GM21526 (cell line): ENCODE data around the gene RAB6C.
"Not testable (repeated sequence)": the region's sequence is repeated elsewhere in the genome, so short reads cannot be mapped to it uniquely, and the experiment has no call there.

Experiments used
- ATAC-seq: cut with Tn5 transposase; IDR thresholded peaks from one replicate; pipeline ENCODE4 v1.9.1; 2021; ENCODE audit warnings: moderate library complexity; ENCODE audit not compliant: unreplicated experiment, low FRiP score

Gene RAB6C

DNA sequence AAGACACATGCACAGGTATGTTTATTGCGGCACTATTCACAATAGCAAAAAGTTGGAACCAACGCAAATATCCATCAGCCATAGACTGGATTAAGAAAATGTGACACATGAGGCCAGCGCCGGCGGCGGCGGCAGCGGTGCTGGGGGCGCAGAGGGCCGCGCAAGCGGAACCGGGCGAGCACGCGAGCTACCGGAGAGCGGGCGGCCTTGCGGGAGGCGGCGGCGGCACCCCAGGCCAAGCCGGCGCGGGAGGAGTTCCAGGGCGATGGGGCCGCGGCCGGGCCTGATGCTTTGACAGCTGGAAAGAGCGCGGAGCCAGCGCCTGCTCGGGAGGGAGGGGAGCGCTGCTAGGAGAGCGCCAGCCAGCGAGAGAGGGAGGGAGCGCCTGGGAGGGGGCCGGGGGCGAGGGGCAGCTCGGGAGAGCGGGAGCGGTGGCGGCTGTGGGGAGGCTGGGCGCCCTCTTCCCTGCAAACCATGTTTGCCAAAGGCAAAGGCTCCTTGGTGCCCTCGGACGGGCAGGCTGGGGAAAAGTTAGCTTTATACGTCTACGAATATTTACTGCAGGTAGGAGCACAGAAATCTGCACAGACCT lies 13.0 kb downstream of the RAB6C start:
- not testable (repeated sequence) for ATAC-seq

DNA sequence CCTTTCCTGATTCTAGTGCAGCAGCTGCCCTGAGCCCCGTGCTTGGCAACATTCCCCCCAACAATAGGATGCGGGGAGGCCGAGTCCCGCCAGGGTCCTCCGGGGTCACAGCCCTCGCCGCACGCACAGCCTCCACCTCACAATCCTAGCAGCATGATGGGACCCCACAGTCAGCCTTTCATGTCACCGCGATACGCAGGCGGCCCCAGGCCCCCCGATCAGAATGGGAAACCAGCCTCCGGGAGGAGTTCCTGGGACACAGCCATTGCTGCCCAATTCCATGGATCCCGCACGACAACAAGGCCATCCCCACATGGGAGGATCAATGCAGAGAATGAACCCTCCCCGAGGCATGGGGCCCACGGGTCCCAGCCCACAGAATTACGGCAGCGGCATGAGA lies 13.7 kb downstream of the RAB6C start:
- not testable (repeated sequence) for ATAC-seq

DNA sequence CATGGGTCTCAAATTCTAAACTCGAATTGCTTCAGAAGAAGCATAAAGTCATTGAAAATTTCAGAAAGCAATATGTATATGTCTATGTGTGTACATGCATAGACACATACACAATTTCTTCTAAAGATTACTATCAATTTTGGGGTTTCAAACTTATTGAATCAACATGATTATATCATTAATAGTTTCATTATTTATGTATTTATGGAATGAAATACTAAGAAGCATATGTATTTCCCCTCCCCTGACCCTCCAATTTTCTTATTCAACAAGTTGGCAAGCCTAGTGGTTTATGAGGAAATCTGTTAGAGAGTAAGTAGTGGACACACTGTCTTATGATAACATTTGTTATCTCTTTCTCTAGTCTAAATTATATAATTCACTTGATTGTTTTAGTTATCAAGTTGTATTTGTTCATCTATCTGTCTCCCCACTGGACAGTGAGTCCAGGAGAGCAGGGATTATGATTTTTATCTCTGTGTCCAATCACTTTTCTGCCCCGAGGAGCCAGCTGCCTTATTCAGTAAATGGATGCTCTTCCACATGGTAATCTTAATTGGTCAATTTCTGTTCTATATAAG lies 17.3 kb downstream of the RAB6C start:
- not testable (repeated sequence) for ATAC-seq

DNA sequence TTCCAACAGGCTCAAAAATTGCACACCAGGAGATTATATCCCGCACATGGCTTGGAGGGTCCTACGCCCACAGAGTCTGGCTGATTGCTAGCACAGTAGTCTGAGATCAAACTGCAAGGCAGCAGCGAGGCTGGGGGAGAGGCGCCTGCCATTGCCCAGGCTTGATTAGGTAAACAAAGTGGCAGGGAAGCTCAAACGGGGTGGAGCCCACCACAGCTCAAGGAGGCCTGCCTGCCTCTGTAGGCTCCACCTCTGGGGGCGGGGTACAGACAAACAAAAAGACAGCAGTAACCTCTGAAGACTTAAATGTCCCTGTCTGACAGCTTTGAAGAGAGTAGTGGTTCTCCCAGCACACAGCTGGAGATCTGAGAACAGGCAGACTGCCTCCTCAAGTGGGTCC lies 19.3 kb downstream of the RAB6C start:
- not testable (repeated sequence) for ATAC-seq

GRCh38 chr2:130005862-130006261 lies 26.4 kb downstream of the RAB6C start:
- not testable (repeated sequence) for ATAC-seq

- ATAC-seq, result not testable (repeated sequence)
Observed at GRCh38 chr2:130016701-130017100, 37.2 kb downstream of the RAB6C start.

DNA sequence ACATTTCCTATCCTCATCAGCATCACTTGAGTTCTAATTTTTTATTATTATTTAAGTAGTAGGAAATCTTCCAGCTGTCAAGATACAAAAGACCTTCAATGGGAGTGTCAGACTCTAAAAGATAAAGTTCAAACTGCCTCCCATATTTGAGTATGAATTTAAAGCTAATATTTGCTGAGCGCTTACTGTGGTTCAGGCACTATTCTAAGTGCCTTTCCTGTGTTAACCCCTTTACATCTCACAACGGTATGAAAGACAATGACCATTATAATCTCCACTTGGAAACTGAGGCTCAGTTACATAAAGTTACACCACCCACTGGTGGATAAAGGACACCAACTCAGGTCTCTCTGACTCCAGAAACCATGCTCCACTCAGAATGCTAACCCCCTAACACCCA lies 39.9 kb downstream of the RAB6C start:
- no peak for ATAC-seq

DNA sequence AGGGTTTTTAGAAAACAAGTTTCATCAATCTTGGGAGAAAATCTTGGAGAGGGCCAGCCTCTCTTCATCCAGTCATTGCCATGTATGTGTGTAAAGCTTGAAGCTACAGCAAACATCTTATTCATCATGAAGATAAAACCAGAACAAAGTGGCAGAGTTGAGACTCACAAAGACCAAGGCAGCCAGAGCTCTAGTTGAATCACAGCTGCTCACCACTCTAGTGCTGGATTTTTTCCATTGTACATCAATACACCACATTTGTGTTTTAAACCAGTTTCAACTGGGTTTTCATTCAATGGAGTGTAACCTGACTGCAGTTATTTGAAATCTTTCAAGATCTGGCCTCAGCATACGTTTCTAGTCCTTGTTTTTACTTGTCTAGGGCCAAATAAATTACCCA lies 40.6 kb downstream of the RAB6C start:
- ATAC-seq, result not testable (repeated sequence)

DNA sequence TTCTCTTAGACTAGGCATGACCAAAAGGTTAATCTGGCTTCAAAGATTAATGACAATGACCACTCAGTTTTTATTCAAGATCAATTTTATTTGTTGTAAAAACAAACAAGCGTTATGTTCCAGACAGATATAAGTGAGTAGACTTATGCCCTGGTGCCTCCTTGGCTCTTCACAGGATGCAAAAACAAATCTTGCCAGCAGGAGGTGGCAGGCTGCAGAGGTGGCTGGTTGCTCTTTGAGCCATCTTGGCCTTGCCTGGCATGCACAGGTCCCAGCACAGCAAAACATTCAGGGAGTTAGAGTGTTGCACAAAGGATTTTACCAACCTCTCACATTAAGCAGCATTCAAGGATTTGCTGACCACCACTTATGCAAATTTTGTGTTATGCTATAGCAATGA lies 46.5 kb downstream of the RAB6C start:
- ATAC-seq, result not testable (repeated sequence)
